Activated CD8-positive, alpha-beta T cell treated with anti-CD3 and anti-CD28 coated beads for 36 hours (primary cell): ENCODE results near the gene MUC7. TPM values are rescaled to one million over a fixed set of nuclear protein-coding genes. Genes with fewer than 3 reads are reported as not detected.

ENCODE experiments used
- ATAC-seq: fragments of 200-7000 bp; cut with Tn5 transposase; one replicate; pipeline ENCODE4 v1.10.0; 2021; ENCODE audit warnings: mild to moderate bottlenecking, moderate library complexity
- CTCF ChIA-PET: fragments of 350-600 bp; sonication (Branson Sonifier 250); formaldehyde crosslinking; loops from one replicate; lab custom pipeline; 2021; ENCODE audit warnings: antibody characterized with exemption; lab: Charles Lee
- POLR2A ChIA-PET: fragments of 350-600 bp; sonication (Branson Sonifier 250); formaldehyde crosslinking; loops from one replicate; lab custom pipeline; 2021; ENCODE audit warnings: antibody characterized with exemption; lab: Charles Lee
- DNase-seq: peaks from one replicate; pipeline ENCODE4 v3.0.0-alpha.2; 2020
- H3K27ac Mint-ChIP-seq: one replicate; pipeline ENCODE4 v1.8.0; 2021; ENCODE audit warnings: mild to moderate bottlenecking, mixed read lengths
- H3K27me3 Mint-ChIP-seq: one replicate; pipeline ENCODE4 v1.8.0; 2021; ENCODE audit warnings: mixed read lengths
- H3K36me3 Mint-ChIP-seq: one replicate; pipeline ENCODE4 v1.8.0; 2021; ENCODE audit warnings: low read depth, mixed read lengths
- H3K4me1 Mint-ChIP-seq: one replicate; pipeline ENCODE4 v1.8.0; 2021; ENCODE audit warnings: low read depth, mixed read lengths
- H3K4me3 Mint-ChIP-seq: one replicate; pipeline ENCODE4 v1.8.0; 2021; ENCODE audit warnings: mild to moderate bottlenecking, moderate library complexity, mixed read lengths
- H3K9me3 Mint-ChIP-seq: one replicate; pipeline ENCODE4 v1.8.0; 2021; ENCODE audit warnings: mixed read lengths
- CTCF ChIP-seq: fragments of 200-600 bp; IDR thresholded peaks from one replicate; pipeline ENCODE4 v1.8.0; 2022; ENCODE audit warnings: antibody characterized with exemption, mild to moderate bottlenecking
- intact Hi-C: fragments of 100-400 bp; cut with micrococcal nuclease; formaldehyde crosslinking; loops from one replicate; pipeline ENCODE4 v1.10.0; 2022
- total RNA-seq, 2 experiments: library from RNA; stranded (reverse); gene quantifications; one replicate each; pipeline ENCODE4 v1.2.3, GENCODE V29; 2021

The MUC7 gene
- total RNA-seq, 2 experiments from 2014 or later, result not detected

DNA sequence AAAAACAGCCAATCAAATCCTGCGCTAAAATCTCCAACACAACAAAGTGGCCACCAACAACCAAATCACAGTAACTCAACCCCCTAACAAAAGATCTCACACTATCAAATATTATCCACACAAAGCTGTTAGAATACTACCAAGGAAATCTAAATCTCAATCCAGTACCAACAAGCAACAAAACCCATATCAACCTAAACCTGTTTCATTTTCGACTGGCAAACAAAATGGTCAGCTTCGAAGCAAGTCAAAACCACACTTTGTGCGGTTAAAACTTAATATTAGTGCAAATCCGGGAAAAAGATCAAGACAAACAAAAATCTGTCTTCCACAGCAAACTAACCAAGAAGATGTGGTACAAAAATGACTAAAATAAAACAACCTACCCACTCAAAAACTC, 28.7 kb upstream of the MUC7 start:
- no peak for ATAC-seq
- ChIA-PET CTCF (no interaction called here), POLR2A (no interaction called here)
- no peaks in the 10 kb centered on the region for H3K36me3 Mint-ChIP-seq
- H3K27ac Mint-ChIP-seq, result no peak overlapping the region
- H3K9me3 Mint-ChIP-seq, result no peaks in the 10 kb centered on the region
- intact Hi-C loops, result no loop called here
- TF ChIP-seq CTCF, result no peak
- H3K4me3 Mint-ChIP-seq, result no peak overlapping the region
- DNase-seq, result no peak
- no peaks in the 10 kb centered on the region for H3K4me1 Mint-ChIP-seq
- H3K27me3 Mint-ChIP-seq, result peaks cover 1% of the 10 kb centered on the region

DNA sequence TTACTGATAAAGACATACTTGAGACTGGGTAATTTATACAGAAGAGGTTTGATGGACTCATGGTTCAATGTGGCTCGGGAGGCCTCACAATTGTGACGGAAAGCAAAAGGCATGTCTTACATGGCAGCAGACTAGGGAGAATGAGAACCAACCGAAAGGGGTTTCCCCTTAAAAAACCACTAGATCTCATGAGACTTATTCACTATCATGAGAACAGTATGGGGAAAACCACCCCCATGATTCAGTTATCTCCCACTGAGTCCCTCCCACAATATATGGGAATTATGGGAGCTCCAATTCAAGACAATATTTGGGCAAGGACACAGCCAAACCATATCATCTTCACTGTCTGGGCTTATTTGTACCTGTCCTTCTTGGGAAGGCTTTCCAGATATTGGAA, 22.8 kb upstream of the MUC7 start:
- DNase-seq, result no peak
- no peaks in the 10 kb centered on the region for H3K27me3 Mint-ChIP-seq
- ChIA-PET CTCF (no interaction called here), POLR2A (no interaction called here)
- H3K27ac Mint-ChIP-seq, result no peak overlapping the region
- no peaks in the 10 kb centered on the region for H3K4me1 Mint-ChIP-seq
- no peak for ATAC-seq
- H3K4me3 Mint-ChIP-seq, result no peak overlapping the region
- intact Hi-C loops, result no loop called here
- no peaks in the 10 kb centered on the region for H3K36me3 Mint-ChIP-seq
- no peak for TF ChIP-seq CTCF
- peaks cover 1% of the 10 kb centered on the region for H3K9me3 Mint-ChIP-seq

GRCh38 chr4:70452946-70453345, 19.1 kb upstream of the MUC7 start:
- no peak overlapping the region for H3K27ac Mint-ChIP-seq

GRCh38 chr4:70463335-70463734, 8.7 kb upstream of the MUC7 start:
- H3K4me1 Mint-ChIP-seq, result no peaks in the 10 kb centered on the region
- H3K9me3 Mint-ChIP-seq, result peaks cover 2% of the 10 kb centered on the region
- intact Hi-C loops, result no loop called here
- no peak overlapping the region for H3K27ac Mint-ChIP-seq
- H3K4me3 Mint-ChIP-seq, result no peak overlapping the region
- ChIA-PET POLR2A (no interaction called here), CTCF (no interaction called here)
- H3K27me3 Mint-ChIP-seq, result no peaks in the 10 kb centered on the region
- DNase-seq (no peak), ATAC-seq (no peak)
- no peaks in the 10 kb centered on the region for H3K36me3 Mint-ChIP-seq
- TF ChIP-seq CTCF, result no peak

More at GRCh38 chr4:70452946-70453345, 19.1 kb upstream of the MUC7 start:
- POLR2A ChIA-PET, result no interaction called here
- Mint-ChIP-seq H3K27me3 (peaks cover 2% of the 10 kb centered on the region), H3K9me3 (peaks cover 1% of the 10 kb centered on the region), H3K4me1 (no peaks in the 10 kb centered on the region), H3K4me3 (no peak overlapping the region), H3K36me3 (no peaks in the 10 kb centered on the region)
- CTCF ChIA-PET, result interaction anchor here (0.5 kb wide), 1 partner anchor 1347 kb away, joined by 3 read pairs; no protein-coding TSS in a partner anchor
- TF ChIP-seq CTCF, result no peak
- intact Hi-C loops, result no loop called here
- ATAC-seq (no peak), DNase-seq (no peak)

DNA sequence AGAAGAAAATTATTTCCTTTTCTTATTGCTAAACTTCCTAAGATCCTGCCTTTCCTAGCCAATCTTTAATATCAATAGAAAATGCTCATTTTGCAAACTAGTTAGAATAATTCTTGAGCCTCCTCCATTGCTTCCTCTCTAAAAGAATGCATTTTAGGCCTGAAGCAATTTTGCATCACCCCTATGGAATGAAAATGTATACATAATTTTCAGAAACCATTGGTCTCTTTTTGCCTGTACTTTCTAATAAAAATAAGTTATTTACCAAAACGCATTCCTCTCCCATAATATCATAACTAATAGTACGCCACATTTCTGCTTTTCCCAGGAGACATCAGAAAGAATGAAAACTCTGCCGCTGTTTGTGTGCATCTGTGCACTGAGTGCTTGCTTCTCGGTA, 1.7 kb downstream of the MUC7 start:
- no peak for TF ChIP-seq CTCF
- no peaks in the 10 kb centered on the region for H3K9me3 Mint-ChIP-seq
- ChIA-PET CTCF (no interaction called here), POLR2A (no interaction called here)
- DNase-seq (no peak), ATAC-seq (no peak)
- H3K4me1 Mint-ChIP-seq, result no peaks in the 10 kb centered on the region
- H3K36me3 Mint-ChIP-seq, result no peaks in the 10 kb centered on the region
- intact Hi-C loops, result no loop called here
- no peak overlapping the region for H3K4me3 Mint-ChIP-seq
- H3K27ac Mint-ChIP-seq, result no peak overlapping the region
- no peaks in the 10 kb centered on the region for H3K27me3 Mint-ChIP-seq
